ENCODE results near the gene XPC.

XPC gene

GRCh38 chr3:14127516-14128161 is 50.8 kb downstream of the XPC start:
- Histone ChIP-seq H3K23ac (ENCODE audit: low read length in 2 of 2) (no peak overlapping the region), H3K18ac (ENCODE audit: low read depth in 1 of 2, low read length in 2 of 2) (no peak overlapping the region), H3K27me3 (ENCODE audit: control insufficient read depth in 1 of 2, insufficient read depth in 1 of 2, low read length in 2 of 2) (no peaks in the 10 kb centered on the region), H4K8ac (ENCODE audit: low read length) (no peak overlapping the region), H3K27ac (ENCODE audit: low read length, poor library complexity, severe bottlenecking) (no peak overlapping the region), H3K9me3 (ENCODE audit: control insufficient read depth, low read length) (no peaks in the 10 kb centered on the region), H2BK12ac (ENCODE audit: low read length in 2 of 2) (no peak overlapping the region), H3K9ac (ENCODE audit: low read length) (peak overlapping the region; percentile 99), H2BK5ac (ENCODE audit: low read depth, low read length, poor library complexity, severe bottlenecking) (no peak overlapping the region), H2BK120ac (ENCODE audit: low read depth, low read length) (no peak overlapping the region), H3K14ac (ENCODE audit: low read length in 2 of 2) (no peak overlapping the region), H3K4me3 (ENCODE audit: insufficient read depth in 1 of 2, low read depth in 1 of 2, low read length in 2 of 2) (no peak overlapping the region), H3K36me3 (ENCODE audit: control insufficient read depth in 1 of 2, insufficient read depth in 2 of 2, low read depth in 1 of 2, low read length in 2 of 2) (peaks cover 47 to 58% of the 10 kb centered on the region in 2 experiments), H3K4me1 (ENCODE audit: control insufficient read depth, insufficient read depth, low read depth, low read length) (peaks cover 20% of the 10 kb centered on the region), H3K79me1 (replicated peaks; ENCODE audit: low read length, poor library complexity, severe bottlenecking) (peaks cover 57% of the 10 kb centered on the region), H2AK5ac (ENCODE audit: low read length, severe bottlenecking) (no peak overlapping the region), H3K4me2 (ENCODE audit: low read length, poor library complexity, severe bottlenecking) (no peak overlapping the region), H2AFZ (ENCODE audit: low read depth, low read length) (no peak overlapping the region), H3K4ac (ENCODE audit: low read depth in 1 of 2, low read length in 2 of 2) (no peak overlapping the region), H4K91ac (ENCODE audit: low read length) (no peak overlapping the region), H2BK15ac (ENCODE audit: low read depth, poor library complexity, severe bottlenecking) (no peak overlapping the region)
- WGBS: 97% methylated on average over 12 of the region's 12 CpGs
- no peak for DNase-seq

GRCh38 chr3:14126887-14127505 is 51.4 kb downstream of the XPC start:
- no peak overlapping the region for H3K18ac ChIP-seq (ENCODE audit: low read depth in 1 of 2, low read length in 2 of 2)
- peaks cover 55% of the 10 kb centered on the region for H3K79me1 ChIP-seq (replicated peaks; ENCODE audit: low read length, poor library complexity, severe bottlenecking)
- peak overlapping the region; percentile 99 for H3K9ac ChIP-seq (ENCODE audit: low read length)
- H3K23ac ChIP-seq (ENCODE audit: low read length in 2 of 2): no peak overlapping the region
- H2BK15ac ChIP-seq (ENCODE audit: low read depth, poor library complexity, severe bottlenecking): no peak overlapping the region
- no peak overlapping the region for H2BK120ac ChIP-seq (ENCODE audit: low read depth, low read length)
- H3K4ac ChIP-seq (ENCODE audit: low read depth in 1 of 2, low read length in 2 of 2): no peak overlapping the region
- peaks cover 19% of the 10 kb centered on the region for H3K4me1 ChIP-seq (ENCODE audit: control insufficient read depth, insufficient read depth, low read depth, low read length)
- H3K27ac ChIP-seq (ENCODE audit: low read length, poor library complexity, severe bottlenecking): no peak overlapping the region
- H4K8ac ChIP-seq (ENCODE audit: low read length): no peak overlapping the region
- peaks cover 41 to 56% of the 10 kb centered on the region in 2 experiments for H3K36me3 ChIP-seq (ENCODE audit: control insufficient read depth in 1 of 2, insufficient read depth in 2 of 2, low read depth in 1 of 2, low read length in 2 of 2)
- H4K91ac ChIP-seq (ENCODE audit: low read length): no peak overlapping the region
- peak overlapping the region in 1 of 2 experiments; percentile 100 for H3K4me3 ChIP-seq (ENCODE audit: insufficient read depth in 1 of 2, low read depth in 1 of 2, low read length in 2 of 2)
- H2AK5ac ChIP-seq (ENCODE audit: low read length, severe bottlenecking): no peak overlapping the region
- H3K27me3 ChIP-seq (ENCODE audit: control insufficient read depth in 1 of 2, insufficient read depth in 1 of 2, low read length in 2 of 2): no peaks in the 10 kb centered on the region
- H3K4me2 ChIP-seq (ENCODE audit: low read length, poor library complexity, severe bottlenecking): no peak overlapping the region
- H2BK12ac ChIP-seq (ENCODE audit: low read length in 2 of 2): no peak overlapping the region
- WGBS: 94% methylated on average over 3 of the region's 5 CpGs
- DNase-seq: peak; percentile 27
- H3K9me3 ChIP-seq (ENCODE audit: control insufficient read depth, low read length): no peaks in the 10 kb centered on the region
- no peak overlapping the region for H2BK5ac ChIP-seq (ENCODE audit: low read depth, low read length, poor library complexity, severe bottlenecking)
- no peak overlapping the region for H2AFZ ChIP-seq (ENCODE audit: low read depth, low read length)
- no peak overlapping the region for H3K14ac ChIP-seq (ENCODE audit: low read length in 2 of 2)

- Histone ChIP-seq H2BK12ac (ENCODE audit: low read length in 2 of 2) (no peak overlapping the region), H3K27me3 (ENCODE audit: control insufficient read depth in 1 of 2, insufficient read depth in 1 of 2, low read length in 2 of 2) (no peaks in the 10 kb centered on the region), H4K8ac (ENCODE audit: low read length) (no peak overlapping the region), H3K4me1 (ENCODE audit: control insufficient read depth, insufficient read depth, low read depth, low read length) (peaks cover 19% of the 10 kb centered on the region), H3K4me2 (ENCODE audit: low read length, poor library complexity, severe bottlenecking) (peak overlapping the region; percentile 85), H3K18ac (ENCODE audit: low read depth in 1 of 2, low read length in 2 of 2) (peak overlapping the region in 1 of 2 experiments; percentile 71), H3K9me3 (ENCODE audit: control insufficient read depth, low read length) (no peaks in the 10 kb centered on the region), H3K4me3 (ENCODE audit: insufficient read depth in 1 of 2, low read depth in 1 of 2, low read length in 2 of 2) (peak overlapping the region; percentile 56 to 100), H2BK120ac (ENCODE audit: low read depth, low read length) (no peak overlapping the region), H2BK5ac (ENCODE audit: low read depth, low read length, poor library complexity, severe bottlenecking) (no peak overlapping the region), H3K4ac (ENCODE audit: low read depth in 1 of 2, low read length in 2 of 2) (no peak overlapping the region), H2BK15ac (ENCODE audit: low read depth, poor library complexity, severe bottlenecking) (peak overlapping the region; percentile 48), H3K79me1 (replicated peaks; ENCODE audit: low read length, poor library complexity, severe bottlenecking) (peaks cover 53% of the 10 kb centered on the region), H3K14ac (ENCODE audit: low read length in 2 of 2) (no peak overlapping the region), H3K27ac (ENCODE audit: low read length, poor library complexity, severe bottlenecking) (peak overlapping the region; percentile 70), H3K23ac (ENCODE audit: low read length in 2 of 2) (peak overlapping the region in 1 of 2 experiments; percentile 34), H3K36me3 (ENCODE audit: control insufficient read depth in 1 of 2, insufficient read depth in 2 of 2, low read depth in 1 of 2, low read length in 2 of 2) (peaks cover 33 to 56% of the 10 kb centered on the region in 2 experiments), H2AK5ac (ENCODE audit: low read length, severe bottlenecking) (no peak overlapping the region), H3K9ac (ENCODE audit: low read length) (peak overlapping the region; percentile 99), H2AFZ (ENCODE audit: low read depth, low read length) (peak overlapping the region; percentile 15), H4K91ac (ENCODE audit: low read length) (no peak overlapping the region)
- DNase-seq: peak; percentile 25
- WGBS: 56% methylated on average over 11 of the region's 11 CpGs
These were observed 52.1 kb downstream of the XPC start for GRCh38 chr3:14126017-14126886.
